HG03103 (cell line): ENCODE measurements around the gene STON1.
"Not testable (repeated sequence)": the region's sequence is repeated elsewhere in the genome, so short reads cannot be mapped to it uniquely, and the experiment has no call there.

ENCODE experiments used
- ATAC-seq: cut with Tn5 transposase; IDR thresholded peaks from one replicate; pipeline ENCODE4 v1.9.1; 2021; ENCODE audit warnings: low read depth; ENCODE audit not compliant: unreplicated experiment

The STON1 gene

DNA sequence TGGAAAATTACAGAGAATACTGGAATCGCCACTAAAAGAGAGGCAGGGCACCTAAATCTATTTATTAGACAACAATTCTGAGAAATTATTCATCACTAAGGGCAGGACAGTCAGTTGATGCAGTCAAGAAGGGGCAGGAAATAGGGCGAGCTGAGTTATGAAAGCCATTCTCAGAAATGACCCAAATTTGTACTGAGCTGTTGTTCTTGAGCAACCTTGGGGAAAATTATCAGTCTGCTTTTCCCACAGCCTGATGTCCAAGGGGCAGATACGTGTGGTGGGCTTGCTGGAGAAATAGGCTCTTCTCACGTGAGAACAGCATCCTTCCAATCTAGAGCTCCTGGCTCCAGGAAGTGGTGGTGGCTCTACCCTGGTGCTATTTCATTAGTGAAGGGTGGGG lies 38.6 kb downstream of the STON1 start:
- no peak for ATAC-seq

DNA sequence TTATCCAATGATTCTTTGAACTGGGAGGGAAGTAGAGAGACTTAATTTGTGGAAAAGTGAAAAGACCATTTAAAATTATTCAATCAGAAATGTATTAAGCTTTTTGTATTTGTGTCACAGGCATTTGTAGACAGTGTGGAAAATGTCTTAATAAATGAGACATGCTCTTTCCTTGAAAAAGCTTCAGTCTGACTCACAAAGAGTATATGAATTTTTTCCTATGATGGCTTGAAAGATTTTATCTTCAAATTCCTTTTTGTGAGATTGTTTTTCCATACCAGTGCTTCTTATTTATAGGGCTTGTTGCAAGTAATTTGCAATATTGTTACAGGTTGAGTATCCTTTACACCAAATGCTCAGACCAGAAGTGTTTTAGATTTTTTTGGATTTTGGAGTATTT lies 39.5 kb downstream of the STON1 start:
- ATAC-seq, result no peak

DNA sequence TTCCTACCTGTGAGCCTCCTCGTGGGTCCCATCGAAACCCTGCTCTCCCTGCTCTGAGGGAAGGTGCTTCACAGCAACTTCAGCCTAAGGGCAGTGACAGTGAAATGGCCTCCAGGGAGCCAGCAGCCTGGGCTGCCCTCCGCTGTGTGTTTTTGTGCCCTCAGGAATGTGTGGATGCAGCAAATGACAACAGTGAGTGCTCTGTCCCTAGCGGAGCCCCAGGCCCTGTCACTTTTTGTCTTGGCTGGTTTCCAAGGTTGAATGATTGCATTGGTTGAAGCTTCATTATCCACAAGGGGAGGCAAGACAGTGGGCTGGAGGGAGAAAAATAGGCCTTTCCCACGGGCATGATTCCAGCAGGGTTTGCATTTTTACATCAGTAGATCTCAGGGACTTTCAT lies 42.9 kb downstream of the STON1 start:
- no peak for ATAC-seq

DNA sequence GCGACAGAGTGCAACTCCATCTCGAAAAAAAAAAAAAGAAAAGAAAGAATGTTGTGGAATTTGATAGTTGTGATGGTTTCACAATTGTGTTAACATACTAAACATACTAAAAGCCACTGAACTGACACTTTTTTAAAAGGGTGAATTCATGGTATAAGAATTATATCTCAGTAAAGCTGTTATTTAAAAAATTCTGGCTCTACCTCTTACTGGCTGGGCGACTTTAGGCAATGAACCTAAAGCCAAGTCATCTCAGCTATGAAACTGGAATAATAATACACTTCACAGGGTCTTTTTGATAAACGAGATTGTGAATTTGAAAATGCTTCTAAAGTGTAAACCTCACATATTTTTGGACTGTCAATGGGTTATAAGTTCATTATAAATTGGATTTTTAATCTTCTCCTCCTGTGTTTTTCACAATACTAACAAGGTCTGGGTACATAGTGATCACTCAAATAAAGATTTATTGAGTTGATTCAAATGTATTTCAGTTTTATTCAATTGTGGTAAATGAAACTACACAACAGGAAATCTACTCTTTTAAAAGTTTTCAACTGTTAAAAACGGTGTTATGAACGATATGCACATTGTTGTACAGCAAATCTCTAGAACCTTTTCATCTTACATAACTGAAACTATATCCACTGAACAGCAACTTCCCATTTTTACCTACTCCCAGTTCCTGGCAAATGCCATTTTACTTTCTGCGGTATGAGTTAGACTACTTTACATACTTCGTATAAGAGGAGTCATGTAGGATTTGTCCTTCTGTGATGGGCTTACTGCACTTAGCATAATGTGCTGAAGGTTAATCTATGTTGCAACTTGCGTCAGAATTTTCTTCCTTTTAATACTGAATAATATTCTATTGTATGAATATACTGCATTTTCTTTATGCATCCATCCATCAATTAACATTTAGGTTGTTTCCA lies 44.7 kb downstream of the STON1 start:
- ATAC-seq, result no peak

DNA sequence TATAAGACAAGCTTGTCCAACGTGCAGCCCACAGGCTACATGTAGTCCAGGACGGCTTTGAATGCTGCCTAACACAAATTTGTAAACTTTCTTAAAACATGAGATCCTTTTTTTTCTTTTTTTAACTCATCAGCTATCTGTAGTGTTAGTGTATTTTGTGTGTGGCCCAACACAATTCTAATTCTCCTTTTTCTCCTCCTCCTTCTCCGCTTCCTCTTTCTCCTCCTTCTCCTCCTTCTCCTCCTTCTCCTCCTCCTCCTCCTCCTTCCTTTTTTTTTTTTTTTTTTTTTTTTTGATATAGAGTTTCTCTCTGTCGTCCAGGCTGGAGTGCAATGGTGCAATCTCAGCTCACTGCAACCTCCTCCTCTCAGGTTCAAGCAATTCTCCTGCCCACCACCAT lies 48.4 kb downstream of the STON1 start:
- ATAC-seq, result no peak

DNA sequence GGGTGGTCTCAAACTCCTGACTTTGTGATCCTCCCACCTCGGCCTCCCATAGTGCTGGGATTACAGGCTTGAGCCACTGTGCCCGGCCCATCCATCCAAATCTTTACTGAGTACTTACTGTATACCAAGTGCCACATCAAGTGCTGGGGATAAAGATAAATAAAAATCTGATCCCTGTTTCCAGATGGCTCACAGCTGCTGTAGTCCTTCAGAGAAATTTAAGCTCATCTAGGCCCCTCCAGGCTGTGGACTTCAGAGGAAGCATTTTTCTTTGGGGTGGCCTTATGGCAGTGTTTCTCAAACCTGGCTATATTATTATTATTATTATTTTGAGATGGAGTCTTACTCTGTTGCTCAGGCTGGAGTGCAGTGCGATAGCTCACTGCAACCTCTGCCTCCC lies 54.0 kb downstream of the STON1 start:
- no peak for ATAC-seq

DNA sequence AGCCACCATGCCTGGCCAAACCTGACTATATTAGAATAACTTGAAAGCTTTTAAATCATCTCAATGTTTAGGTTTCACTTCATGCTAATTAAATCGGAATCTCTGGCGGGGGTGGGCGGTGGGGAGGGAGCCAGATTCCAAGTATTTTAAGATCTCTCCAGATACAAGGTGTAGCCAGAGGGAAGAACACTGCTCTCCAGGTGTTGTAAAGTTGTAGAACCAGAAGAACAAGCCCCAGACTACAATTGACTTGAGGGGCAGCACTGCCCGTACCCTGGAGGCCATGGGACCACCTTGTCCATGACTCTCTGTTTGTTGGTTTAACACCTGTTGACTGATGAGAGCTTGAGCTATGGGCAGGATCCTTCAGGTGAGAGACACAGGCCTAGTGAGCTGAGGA lies 54.6 kb downstream of the STON1 start:
- ATAC-seq, result no peak

DNA sequence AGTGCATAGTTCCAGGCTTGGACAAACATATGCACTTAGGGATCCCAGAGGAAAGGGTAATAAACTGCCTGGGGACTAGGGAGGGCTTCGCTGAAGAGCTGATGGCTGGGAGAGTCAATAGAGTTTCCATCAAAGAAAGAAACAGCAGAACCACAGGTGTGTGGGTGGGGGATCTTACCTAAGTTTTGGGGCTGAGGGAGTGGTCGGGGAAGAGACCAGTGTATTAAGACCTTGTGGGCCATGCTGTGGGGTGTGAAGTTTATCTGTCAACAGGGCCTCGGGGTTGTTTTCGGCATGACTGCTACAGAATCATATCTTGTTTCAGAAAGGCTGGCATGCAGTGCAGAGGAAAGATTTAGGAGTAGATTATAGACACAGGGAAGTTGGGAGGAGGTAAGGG lies 56.5 kb downstream of the STON1 start:
- no peak for ATAC-seq

DNA sequence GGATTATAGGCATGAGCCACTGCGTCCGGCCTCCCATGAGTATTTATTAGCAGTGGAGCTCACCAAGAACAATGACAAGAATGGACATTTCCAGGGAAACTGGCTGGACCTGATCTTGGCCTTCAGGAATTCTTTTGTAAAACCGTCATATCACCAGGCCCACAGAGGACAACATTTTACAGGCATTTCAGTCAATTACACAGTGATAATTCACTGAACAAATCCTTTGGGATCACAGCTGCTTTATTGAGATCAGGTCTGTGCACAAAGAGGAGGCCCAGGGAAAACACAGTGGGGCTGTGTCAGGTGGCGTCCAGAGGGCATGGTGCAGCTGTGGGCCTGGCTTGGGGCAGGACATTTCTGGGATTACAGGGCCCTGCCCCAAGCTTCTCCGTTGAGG lies 57.6 kb downstream of the STON1 start:
- ATAC-seq, result no peak

DNA sequence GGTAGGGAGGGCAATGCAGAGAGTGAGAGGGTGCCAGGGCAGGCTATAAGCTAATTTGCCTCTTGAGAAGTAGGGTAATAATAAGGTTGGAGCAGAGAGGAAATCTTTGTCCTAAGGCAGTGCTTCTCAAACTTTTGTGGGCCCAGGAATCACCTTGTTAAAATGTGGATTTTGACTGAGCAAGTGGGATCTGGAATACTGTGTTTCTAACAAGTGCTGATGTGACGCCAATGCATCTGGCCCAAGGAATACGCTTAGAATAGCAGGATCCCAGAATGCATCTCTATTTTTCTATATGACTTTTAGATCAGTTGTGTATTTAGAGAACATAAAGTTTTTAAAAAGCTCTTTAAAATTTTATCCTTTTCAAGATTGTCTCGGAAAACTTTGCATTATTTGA lies 58.0 kb downstream of the STON1 start:
- no peak for ATAC-seq

DNA sequence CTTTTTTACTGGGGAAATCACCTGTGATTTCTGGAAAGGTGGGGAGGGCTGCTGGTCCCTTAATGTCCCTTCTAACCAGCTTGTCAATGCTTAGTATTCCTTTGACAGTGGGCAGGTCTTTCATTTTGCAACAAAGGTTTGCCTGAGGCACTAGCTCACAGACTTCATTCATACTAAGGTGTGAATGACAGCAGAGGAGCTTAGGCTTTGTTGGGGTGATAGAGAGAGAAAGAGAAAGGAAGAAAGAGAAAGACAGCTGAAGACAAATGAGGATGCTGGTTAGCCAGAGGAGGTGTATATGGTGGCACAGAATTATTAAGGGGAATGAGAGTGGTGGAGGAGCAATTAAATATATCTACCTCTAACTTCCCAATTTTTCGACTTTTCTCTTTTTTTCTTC lies 58.8 kb downstream of the STON1 start:
- no peak for ATAC-seq

DNA sequence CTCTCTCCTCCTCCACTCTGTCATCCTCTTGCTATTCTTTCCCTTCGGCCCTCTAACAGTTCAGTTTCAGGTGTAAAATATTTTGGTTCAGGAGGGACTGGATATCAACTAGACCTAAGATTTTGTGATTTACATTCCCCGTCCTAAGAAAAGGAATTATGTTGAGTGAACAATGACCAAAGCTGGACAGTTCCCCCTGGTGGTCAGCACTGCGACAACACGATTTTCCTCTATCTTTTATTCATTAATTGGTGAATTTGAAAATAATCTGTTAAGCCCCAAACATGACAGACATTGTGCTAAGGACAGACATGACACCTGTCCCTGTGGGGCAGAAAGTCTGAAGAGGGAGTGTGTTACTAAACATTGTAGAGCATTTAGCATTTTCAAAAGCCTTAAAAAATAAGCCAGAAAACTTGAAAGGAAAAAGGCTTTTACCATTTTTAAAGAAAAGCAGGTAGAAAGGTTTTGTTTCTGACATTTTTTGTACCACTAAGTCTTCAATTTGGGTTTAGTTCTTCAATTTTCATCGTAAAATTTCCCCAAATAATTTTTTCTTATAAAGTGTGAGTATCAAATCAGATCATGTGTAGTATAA lies 59.3 kb downstream of the STON1 start:
- no peak for ATAC-seq

DNA sequence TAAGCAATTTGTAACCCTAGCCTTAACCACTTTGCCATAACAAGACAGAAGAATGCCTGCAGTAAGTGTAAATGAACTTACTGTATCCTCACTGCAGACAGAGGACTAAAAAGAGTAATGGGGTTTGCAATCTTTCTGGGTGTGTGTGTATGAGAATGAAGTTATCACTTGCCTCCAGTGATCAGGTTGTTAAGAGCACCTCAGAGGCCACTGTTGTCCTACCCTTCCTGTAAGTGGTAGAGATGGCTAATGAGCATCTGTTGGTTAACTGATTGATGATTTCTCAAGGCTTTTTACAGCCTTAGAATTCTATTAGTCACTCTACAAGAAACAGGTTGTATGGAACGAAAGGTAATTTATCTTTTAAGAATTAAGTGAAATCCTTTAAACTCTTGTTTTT lies 60.1 kb downstream of the STON1 start:
- ATAC-seq, result no peak

DNA sequence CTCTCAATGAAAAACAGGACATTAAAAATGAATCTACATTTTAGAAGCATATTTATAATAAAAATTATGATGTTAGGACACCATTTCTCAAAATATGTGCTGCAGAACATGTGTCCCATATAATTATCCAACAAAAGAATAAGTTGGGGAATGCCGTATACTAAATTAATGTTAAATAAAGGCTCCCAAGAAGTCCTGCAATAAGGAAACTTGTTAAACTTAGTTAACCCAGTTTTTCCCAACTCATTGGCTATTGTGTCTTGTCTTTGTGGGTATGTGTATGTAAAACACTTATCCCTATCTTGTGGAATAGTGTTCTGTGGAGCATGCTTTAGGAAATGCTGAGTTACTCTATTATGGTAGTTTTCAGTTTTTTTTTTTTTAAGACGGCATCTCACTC lies 62.1 kb downstream of the STON1 start:
- ATAC-seq, result no peak

DNA sequence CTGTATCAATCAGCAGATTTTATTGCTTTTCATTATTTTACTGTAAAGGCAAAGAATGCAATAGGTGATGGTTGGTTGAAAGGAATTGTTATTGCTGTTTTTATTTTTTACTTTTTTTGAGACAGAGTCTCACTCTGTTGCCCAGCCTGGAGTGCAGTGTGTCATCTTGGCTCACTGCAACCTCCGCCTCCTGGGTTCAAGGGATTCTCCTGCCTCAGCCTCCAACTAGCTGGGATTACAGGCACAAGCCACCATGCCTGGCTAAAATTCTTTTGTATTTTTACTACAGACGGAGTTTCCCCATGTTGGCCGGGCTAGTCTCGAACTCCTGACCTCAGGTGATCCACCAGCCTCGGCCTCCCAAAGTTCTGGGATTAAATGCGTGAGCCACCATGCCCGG lies 66.8 kb downstream of the STON1 start:
- not testable (repeated sequence) for ATAC-seq

DNA sequence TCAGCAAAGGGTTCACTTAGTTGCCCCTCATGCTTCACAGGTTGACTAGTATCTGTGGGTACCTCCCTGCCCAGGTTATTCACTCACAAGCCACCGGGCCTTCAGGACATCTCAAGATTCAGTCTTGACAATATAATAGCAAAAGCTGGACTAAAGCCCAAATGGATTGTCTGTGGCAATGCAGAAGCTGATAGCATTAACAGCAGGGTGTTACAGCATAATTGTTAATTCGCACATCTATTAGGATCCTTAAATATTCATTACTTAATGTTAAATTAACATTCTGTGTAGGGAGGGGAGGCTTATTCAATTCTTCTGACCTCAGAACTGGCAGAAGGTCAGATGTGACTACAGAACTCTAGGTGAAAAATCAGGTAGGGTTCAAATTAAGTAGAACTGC lies 67.5 kb downstream of the STON1 start:
- no peak for ATAC-seq

DNA sequence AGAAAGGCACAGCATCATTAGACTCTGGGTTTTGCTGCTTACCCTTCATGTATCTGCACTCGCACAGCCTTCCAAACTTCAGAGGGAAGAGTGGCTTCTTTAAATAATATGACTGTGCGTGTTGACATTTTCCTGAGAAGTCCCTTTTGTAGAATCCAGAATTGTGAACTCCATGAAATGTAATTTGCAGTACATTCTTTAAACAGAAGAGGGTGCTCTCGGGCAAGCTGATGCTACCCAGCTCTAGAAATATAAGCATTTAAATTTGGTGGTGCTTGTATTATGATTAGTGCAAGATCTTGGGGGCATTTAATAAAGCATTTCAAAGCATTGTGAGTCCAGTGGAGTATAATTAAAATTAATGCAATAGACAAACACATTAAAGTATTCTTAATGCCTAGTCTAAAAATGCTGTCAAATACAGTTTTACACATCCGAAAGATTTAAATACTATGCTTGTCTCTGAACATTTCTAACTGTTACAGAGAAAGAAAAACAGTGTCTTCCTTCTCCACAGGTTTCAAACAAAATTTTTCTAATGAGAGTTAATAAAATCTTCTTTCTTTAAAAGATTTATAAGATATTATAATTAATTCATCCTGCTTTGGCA lies 70.4 kb downstream of the STON1 start:
- ATAC-seq, result no peak

DNA sequence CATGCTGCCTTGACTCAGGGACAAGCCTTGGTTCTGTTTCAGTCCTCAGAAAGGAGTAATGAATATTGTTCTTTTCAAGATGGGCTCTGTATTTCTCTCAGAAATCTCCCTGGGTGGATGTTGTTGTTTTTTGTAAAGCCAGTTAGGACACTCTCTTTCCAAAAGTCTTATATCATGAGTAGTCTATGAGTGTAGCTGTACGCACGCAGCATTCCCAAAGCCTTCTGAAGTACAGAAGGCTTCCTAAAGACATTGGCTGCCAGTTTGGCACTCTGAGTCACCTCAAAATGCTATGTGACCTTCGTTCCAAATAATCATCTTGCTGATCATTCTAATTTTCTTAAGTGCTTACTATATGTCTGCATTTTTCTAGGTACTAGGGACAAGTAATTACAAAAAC lies 71.0 kb downstream of the STON1 start:
- ATAC-seq, result no peak

DNA sequence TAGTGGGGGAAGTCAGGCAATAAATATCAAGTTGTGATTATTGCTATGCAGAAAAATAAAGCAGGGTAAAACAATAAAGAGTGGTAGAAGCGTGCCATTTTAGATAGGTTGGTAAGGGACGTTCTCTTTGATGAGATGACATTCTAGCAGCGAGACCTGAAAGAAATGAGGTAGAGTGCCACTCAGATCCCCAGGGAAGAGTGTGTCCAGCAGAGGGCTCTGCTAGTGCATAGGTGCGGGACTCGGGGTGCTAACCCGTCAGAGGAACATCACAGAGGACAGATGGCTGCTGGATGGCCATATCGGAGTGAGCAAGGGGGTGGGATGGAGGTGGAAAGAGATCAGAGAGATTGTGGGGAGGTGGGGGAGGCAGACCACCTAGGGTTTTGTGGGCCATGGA lies 71.4 kb downstream of the STON1 start:
- ATAC-seq, result no peak

DNA sequence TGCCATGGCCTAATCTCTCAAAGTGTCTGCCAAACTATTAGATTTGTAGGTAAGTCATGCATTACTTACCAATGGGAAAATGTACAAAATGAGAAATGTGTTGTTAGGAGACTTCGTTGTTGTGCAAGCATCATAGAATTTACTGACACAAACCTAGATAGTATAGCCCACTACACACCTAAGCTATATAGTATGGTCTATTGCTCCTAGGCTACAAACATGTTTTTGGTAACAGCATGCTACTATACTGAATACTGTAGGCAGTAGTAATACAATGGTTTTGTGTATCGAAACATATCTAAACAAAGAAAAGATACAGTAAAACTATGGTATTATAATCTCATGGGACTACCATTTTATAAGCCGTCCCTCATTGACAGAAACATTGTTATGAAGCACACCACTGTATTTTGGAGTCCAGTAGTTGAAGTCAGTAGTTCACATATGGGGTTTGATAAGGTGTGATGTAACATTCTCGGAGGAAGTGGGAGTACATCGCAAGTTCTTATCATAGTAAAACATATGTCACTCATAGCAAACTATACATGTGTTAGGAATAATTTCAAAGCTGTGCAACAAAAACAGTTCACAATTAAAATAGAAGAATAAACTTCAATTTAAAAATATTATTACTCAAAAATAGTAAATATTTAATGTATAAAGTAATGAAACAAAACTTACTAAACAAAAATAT lies 75.7 kb downstream of the STON1 start:
- no peak for ATAC-seq

DNA sequence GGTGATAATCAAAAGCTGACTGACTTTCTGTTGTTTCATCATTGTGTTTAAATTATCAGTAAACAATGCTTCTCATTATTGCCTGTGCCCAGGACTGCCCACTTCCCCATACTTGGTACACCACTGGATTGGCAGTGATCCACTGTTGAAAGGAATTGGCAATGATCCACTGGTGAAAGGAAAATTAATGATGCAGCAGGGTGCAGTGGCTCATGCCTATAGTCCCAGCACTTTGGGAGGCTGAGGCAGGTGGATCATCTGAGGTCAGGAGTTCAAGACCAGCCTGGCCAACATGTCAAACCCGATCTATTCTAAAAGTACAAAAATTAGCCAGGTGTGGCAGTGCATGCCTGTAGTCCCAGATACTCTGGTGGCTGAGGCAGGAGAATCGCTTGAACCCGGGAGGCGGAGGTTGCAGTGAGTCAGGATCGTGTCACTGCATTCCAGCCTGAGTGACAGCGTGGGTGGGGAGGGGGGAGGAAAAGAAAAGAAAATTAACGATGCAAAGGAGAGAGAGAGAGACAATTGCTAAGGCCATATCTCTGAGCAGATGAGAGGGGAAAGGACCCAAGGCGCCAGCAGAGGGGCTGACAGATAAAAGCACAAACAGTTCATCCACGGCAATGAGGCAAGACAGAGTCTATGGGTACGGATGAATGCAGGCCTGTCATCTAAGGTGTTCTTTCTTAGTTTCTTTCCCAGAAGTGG lies 77.5 kb downstream of the STON1 start:
- no peak for ATAC-seq
